Keratinocyte (primary cell): ENCODE results near the gene PPM1H. TPM values are rescaled to one million over a fixed set of nuclear protein-coding genes. Genes with fewer than 3 reads are reported as not detected.

Source experiments
- DNase-seq: peaks from one replicate; pipeline ENCODE4 v3.0.0-alpha.2; 2011; ENCODE audit warnings: low read depth, missing footprints, low spot score
- FAIRE-seq: peaks from 2 replicates; lab custom pipeline; 2011; peaks lifted over from hg19 to GRCh38; lab: Jason Lieb, UNC
- H2AFZ ChIP-seq: 2 replicates; pipeline ENCODE4 v1.6.0; 2012; ENCODE audit warnings: low read length, control low read depth, inconsistent platforms; ENCODE audit not compliant: control insufficient read depth
- H3K27ac ChIP-seq: 2 replicates; pipeline ENCODE4 v1.5.1; 2011; ENCODE audit warnings: low read length; ENCODE audit not compliant: control insufficient read depth, insufficient read depth
- H3K27me3 ChIP-seq: 3 replicates; pipeline ENCODE4 v1.6.0; 2011; ENCODE audit warnings: low read length; ENCODE audit not compliant: control insufficient read depth, insufficient read depth; ENCODE audit errors: extremely low read depth
- H3K36me3 ChIP-seq, 2 experiments: 2 replicates in 1 of 2; 3 replicates in 1 of 2; pipeline ENCODE4 v1.5.1; 2011; ENCODE audit warnings: low read length in 2 of 2, mild to moderate bottlenecking in 1 of 2; ENCODE audit not compliant: control insufficient read depth in 2 of 2, insufficient read depth in 2 of 2; ENCODE audit errors: extremely low read depth in 1 of 2
- H3K4me1 ChIP-seq: 3 replicates; pipeline ENCODE4 v1.5.1; 2011; ENCODE audit warnings: low read length; ENCODE audit not compliant: control insufficient read depth, insufficient read depth; ENCODE audit errors: extremely low read depth
- H3K4me2 ChIP-seq: 3 replicates; pipeline ENCODE4 v1.6.0; 2011; ENCODE audit warnings: low read depth, low read length; ENCODE audit not compliant: control insufficient read depth, insufficient read depth; ENCODE audit errors: extremely low read depth
- H3K4me3 ChIP-seq, 3 experiments: fragments of 200-600 bp in 1 of 3; sonication (generic) in 1 of 3; 2 replicates in 2 of 3; 3 replicates in 1 of 3; pipeline ENCODE4 v1.5.1; 2011 to 2016; ENCODE audit warnings: low read length in 3 of 3, mild to moderate bottlenecking in 3 of 3, control low read depth in 2 of 3, inconsistent platforms in 1 of 3, low read depth in 1 of 3, mixed read lengths in 1 of 3, mixed run types in 1 of 3, moderate library complexity in 1 of 3; ENCODE audit not compliant: control insufficient read depth in 2 of 3, insufficient read depth in 2 of 3; ENCODE audit errors: extremely low read depth in 1 of 3
- H3K79me2 ChIP-seq: 2 replicates; pipeline ENCODE4 v1.6.0; 2012; ENCODE audit warnings: low read length; ENCODE audit not compliant: control insufficient read depth, insufficient read depth
- H3K9ac ChIP-seq: 3 replicates; pipeline ENCODE4 v1.6.0; 2011; ENCODE audit warnings: low read length; ENCODE audit not compliant: control insufficient read depth, insufficient read depth; ENCODE audit errors: extremely low read depth
- H3K9me1 ChIP-seq: 3 replicates; pipeline ENCODE4 v1.6.0; 2011; ENCODE audit warnings: low read length; ENCODE audit not compliant: control insufficient read depth, insufficient read depth; ENCODE audit errors: extremely low read depth
- H3K9me3 ChIP-seq: 2 replicates; pipeline ENCODE4 v1.5.1; 2012; ENCODE audit warnings: low read depth, low read length; ENCODE audit not compliant: control insufficient read depth
- H4K20me1 ChIP-seq: 3 replicates; pipeline ENCODE4 v1.6.0; 2011; ENCODE audit warnings: low read length; ENCODE audit not compliant: control insufficient read depth, insufficient read depth; ENCODE audit errors: extremely low read depth
- CTCF ChIP-seq, 3 experiments: IDR thresholded peaks in 1 of 3; conservative IDR thresholded peaks in 1 of 3; optimal IDR thresholded peaks in 1 of 3; 2 replicates in 2 of 3; 3 replicates in 1 of 3; pipeline versions ENCODE3 to v1.5.1; 2011; ENCODE audit warnings: low read length in 3 of 3, mild to moderate bottlenecking in 3 of 3, moderate library complexity in 2 of 3, control low read depth in 1 of 3, inconsistent platforms in 1 of 3; ENCODE audit not compliant: insufficient read depth in 2 of 3; ENCODE audit errors: extremely low read depth in 1 of 3
- EZH2 ChIP-seq: IDR thresholded peaks from one replicate; pipeline ENCODE4 v1.6.1; 2012; ENCODE audit warnings: inconsistent platforms, mild to moderate bottlenecking, low read length, moderate library complexity
- dilution Hi-C: fragments of 300-500 bp; cut with MboI; formaldehyde crosslinking; loops from one replicate; pipeline ENCODE4 v1.7.0; 2020; ENCODE audit warnings: low sequenced_read_pairs; ENCODE audit not compliant: extremely low pct_ligation_motif_present
- polyA plus RNA-seq, 5 experiments: library from polyadenylated mRNA; depleted of rRNA in 3 of 5; stranded (reverse) in 3 of 5; stranded (forward) in 1 of 5; unstranded in 1 of 5; fragments of >200 nt; gene quantifications; 1 replicate in 1 of 5; 2 replicates in 3 of 5; 3 replicates in 1 of 5; pipeline versions ENCODE4 v1.2.1 to v1.2.3, GENCODE V29; 2011 to 2012; ENCODE audit warnings: missing spikeins in 2 of 5, low read depth in 1 of 5, low replicate concordance in 1 of 5

The PPM1H gene
- polyA plus RNA-seq, 1 donor (not counting 4 experiments of a cell fraction or from before 2014, with no cell fraction given), result 0.09 TPM

GRCh38 chr12:62910549-62911169 lies 24.3 kb downstream of the PPM1H start:
- Histone ChIP-seq H3K79me2 (no peaks in the 10 kb centered on the region), H3K4me1 (no peaks in the 10 kb centered on the region), H3K9ac (no peak overlapping the region), H3K9me1 (no peaks in the 10 kb centered on the region), H3K4me3 (no peak overlapping the region), H3K27me3 (no peaks in the 10 kb centered on the region), H3K4me2 (no peak overlapping the region), H3K36me3 (no peaks in the 10 kb centered on the region), H3K27ac (no peak overlapping the region), H2AFZ (no peak overlapping the region), H4K20me1 (no peaks in the 10 kb centered on the region), H3K9me3 (no peaks in the 10 kb centered on the region)
- no peak for FAIRE-seq
- TF ChIP-seq EZH2 (no peak), CTCF (optimal IDR thresholded peaks at IDR 0.05 in 1 of 3, IDR thresholded peaks at IDR 0.05 in 1 of 3, conservative IDR thresholded peaks at IDR 0.05 in 1 of 3; ENCODE audit: extremely low read depth in 1 of 3, insufficient read depth in 2 of 3, low read length in 3 of 3) (no peak)
- dilution Hi-C loops, result no loop called here
- DNase-seq, result no peak

- Histone ChIP-seq H4K20me1 (no peaks in the 10 kb centered on the region), H3K27me3 (no peaks in the 10 kb centered on the region), H3K4me2 (no peak overlapping the region), H3K79me2 (no peaks in the 10 kb centered on the region), H3K9me3 (no peaks in the 10 kb centered on the region), H3K27ac (no peak overlapping the region), H3K9me1 (no peaks in the 10 kb centered on the region), H2AFZ (no peak overlapping the region), H3K36me3 (no peaks in the 10 kb centered on the region), H3K9ac (no peak overlapping the region), H3K4me1 (no peaks in the 10 kb centered on the region), H3K4me3 (no peak overlapping the region)
- no peak for FAIRE-seq
- no peak for DNase-seq
- no peak for TF ChIP-seq CTCF (optimal IDR thresholded peaks at IDR 0.05 in 1 of 3, IDR thresholded peaks at IDR 0.05 in 1 of 3, conservative IDR thresholded peaks at IDR 0.05 in 1 of 3; ENCODE audit: extremely low read depth in 1 of 3, insufficient read depth in 2 of 3, low read length in 3 of 3)
- no peak for TF ChIP-seq EZH2
- dilution Hi-C loops, result no loop called here
Measured at GRCh38 chr12:62909340-62909739, 25.6 kb downstream of the PPM1H start.
